GM13976 (cell line): Measurements from ENCODE around the gene GABRR3.

Experiments
- DNase-seq: peaks from one replicate; pipeline ENCODE4 v3.0.0; 2012; ENCODE audit warnings: low spot score
- CTCF ChIP-seq: IDR thresholded peaks from 2 replicates; pipeline ENCODE4 v1.5.1; 2012; ENCODE audit warnings: borderline replicate concordance, mild to moderate bottlenecking; ENCODE audit not compliant: insufficient read depth; ENCODE audit errors: extremely low read depth, missing control alignments, control extremely low read depth
- in situ Hi-C: fragments of 300-500 bp; cut with MboI; formaldehyde crosslinking; loops from one replicate; pipeline ENCODE4 v1.12.0; 2022; ENCODE audit warnings: low sequenced_read_pairs, mixed read lengths, inconsistent platforms; ENCODE audit not compliant: unreplicated experiment

The GABRR3 gene

DNA sequence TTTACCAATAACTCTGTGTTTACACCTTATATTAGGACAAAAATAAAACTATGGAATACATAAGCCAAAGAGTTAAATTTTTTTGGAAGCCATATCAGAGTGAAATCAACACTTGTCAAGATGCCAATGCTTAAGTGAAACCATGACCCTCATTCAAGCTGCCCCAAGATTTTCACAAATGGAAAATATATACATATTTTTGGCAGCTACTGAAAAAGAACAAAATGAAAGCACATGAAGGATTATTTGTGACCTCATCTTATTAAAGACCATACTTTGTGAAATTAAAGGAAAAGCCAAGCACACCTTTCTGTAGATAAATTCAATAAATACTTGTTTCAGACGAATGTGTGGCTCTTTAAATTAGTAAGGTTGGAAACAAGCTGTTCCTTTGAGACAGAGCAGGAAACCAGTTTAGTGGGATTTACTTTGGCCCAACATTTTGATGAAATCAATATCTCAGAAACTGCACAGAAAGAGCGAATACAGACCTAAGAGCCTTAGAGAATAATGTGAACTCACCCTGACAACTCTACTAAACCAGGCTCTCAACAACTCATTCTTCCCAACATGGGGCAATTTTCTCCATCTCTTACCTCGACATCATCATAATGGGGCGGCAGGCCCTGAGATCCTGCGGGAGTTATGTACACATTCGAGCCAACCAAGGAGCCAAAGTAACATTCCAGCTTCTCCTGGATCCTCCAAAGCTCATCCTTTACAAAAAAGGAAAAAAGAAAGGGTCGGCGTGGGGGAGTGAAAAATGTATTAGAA is 73.9 kb downstream of the GABRR3 start:
- in situ Hi-C loops, result no loop called here
- no peak for DNase-seq
- TF ChIP-seq CTCF, result no peak

- DNase-seq, result no peak
- in situ Hi-C loops, result no loop called here
- no peak for TF ChIP-seq CTCF
Measured at GRCh38 chr3:97960551-97960950, 74.6 kb downstream of the GABRR3 start.

DNA sequence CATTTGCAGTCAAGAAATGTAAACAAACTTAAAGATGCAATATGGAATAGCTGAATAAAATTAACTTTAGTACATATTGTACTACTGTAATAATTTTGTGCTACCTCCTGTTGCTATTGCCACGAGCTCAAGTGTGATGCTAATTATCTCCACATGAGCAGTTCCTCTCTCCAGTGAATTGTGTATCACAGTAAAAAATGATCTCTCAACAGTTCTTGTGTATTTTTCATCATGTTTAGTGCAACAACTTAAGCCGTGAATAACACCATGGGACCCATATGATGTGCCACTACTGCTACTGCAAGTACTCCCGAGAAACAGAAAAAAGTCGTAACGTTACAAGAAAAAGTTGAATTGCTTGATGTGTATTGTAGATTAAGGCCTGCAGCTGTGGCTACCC is 75.2 kb downstream of the GABRR3 start:
- no peak for TF ChIP-seq CTCF
- in situ Hi-C loops, result no loop called here
- no peak for DNase-seq

DNA sequence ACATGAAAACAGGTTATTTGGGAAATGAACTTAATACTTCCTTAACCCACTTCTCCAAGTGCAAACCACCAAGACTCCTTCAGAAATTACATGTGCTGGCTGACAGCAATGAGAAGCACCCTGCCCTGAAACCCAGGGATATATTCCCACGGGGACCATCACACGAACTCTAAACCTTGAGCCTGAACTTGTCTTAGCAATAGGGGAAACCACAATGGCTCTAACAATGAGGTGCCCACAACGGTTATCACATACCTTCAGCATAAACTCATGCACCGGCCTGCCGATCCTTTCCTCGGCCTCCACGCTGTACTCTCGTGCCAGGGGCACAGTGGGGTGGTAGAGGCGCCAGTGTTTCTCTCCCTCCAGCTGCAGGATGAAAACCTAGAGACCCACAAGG is 76.3 kb downstream of the GABRR3 start:
- TF ChIP-seq CTCF, result no peak
- in situ Hi-C loops, result no loop called here
- no peak for DNase-seq

DNA sequence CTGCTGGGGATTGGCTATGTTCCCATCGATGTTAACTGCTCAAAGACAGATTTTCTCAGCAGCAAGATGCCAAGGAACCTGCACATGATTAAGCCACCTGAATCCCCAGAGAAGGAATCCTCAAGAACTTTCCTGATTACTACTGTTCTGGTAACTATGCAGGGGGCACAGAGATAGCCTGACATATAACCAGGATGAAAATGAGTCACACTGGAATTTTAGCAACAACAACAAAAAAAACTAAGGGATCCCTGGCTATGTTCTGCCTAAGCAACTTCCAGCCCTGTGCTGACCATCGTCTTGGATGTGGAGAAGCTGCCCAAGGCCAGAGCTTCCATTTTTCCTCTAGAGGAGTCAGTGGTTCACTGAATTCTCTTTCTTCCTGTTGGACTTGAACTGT is 76.7 kb downstream of the GABRR3 start:
- in situ Hi-C loops, result no loop called here
- no peak for DNase-seq
- TF ChIP-seq CTCF, result no peak

- in situ Hi-C loops, result no loop called here
- DNase-seq, result no peak
- no peak for TF ChIP-seq CTCF
Measured at GRCh38 chr3:97957617-97958311, 77.4 kb downstream of the GABRR3 start.
